EL (cell line): Measurements from ENCODE around the gene NRXN3.

Experiments used
- DNase-seq: peaks from one replicate; pipeline ENCODE4 v3.0.0-alpha.2; 2016

NRXN3 gene

DNA sequence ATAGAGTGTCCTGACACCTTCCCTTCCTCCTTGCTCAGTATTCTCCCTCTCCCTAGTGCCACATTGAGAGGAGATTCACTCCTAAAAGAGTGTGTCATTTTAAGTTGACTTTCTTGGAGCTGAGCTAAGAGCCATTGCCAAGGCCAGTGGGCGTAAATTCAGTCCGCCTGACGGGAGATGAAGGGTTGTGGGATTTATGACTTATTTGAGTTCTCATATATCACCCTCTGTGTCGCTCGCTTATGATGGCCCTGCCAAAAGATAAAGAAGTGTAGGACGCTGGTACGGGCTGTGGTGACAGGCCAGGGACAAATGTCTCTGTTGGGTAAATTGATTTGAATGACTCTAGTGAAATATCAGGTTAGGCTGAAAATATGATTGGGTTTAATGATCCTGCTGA, 867.4 kb downstream of the NRXN3 start:
- no peak for DNase-seq

- no peak for DNase-seq
These were observed 870.6 kb downstream of the NRXN3 start for GRCh38 chr14:79040790-79041189.

- no peak for DNase-seq
These were observed 873.2 kb downstream of the NRXN3 start for GRCh38 chr14:79043194-79043889.

DNA sequence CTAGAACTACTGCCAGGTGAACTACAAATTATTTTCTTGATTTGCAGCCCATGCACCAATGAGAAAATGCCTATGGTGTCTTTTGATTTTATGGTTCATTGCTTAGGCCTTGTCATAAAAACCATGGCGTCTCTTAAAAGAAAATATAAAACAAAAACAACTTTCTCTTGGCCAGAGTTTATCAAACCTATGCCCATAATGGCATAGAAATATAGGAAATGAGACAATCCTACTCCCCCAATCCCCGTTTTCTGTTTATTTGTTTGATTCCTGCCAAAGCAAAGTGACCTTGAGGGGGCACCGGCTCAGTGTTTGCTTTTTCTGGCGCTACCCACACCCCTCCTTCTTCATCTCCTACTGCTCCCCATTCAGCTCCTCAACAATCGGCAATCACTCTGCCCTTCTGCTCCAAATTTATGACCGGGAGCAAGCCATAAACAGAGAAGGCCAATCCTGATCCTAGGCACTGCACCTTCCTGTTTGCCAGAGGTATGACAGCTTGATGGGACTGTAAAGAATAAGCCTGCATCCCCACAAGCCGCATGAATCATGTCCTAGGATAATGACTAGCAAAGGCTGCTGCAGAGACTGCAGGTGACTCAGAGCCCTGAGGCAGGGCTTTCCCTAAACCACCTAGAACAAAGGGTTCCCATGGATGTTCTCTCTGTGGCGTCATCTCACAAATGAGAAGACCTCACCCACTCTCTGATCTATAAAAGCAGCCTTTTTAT, 874.9 kb downstream of the NRXN3 start:
- peak; percentile 97 for DNase-seq

DNA sequence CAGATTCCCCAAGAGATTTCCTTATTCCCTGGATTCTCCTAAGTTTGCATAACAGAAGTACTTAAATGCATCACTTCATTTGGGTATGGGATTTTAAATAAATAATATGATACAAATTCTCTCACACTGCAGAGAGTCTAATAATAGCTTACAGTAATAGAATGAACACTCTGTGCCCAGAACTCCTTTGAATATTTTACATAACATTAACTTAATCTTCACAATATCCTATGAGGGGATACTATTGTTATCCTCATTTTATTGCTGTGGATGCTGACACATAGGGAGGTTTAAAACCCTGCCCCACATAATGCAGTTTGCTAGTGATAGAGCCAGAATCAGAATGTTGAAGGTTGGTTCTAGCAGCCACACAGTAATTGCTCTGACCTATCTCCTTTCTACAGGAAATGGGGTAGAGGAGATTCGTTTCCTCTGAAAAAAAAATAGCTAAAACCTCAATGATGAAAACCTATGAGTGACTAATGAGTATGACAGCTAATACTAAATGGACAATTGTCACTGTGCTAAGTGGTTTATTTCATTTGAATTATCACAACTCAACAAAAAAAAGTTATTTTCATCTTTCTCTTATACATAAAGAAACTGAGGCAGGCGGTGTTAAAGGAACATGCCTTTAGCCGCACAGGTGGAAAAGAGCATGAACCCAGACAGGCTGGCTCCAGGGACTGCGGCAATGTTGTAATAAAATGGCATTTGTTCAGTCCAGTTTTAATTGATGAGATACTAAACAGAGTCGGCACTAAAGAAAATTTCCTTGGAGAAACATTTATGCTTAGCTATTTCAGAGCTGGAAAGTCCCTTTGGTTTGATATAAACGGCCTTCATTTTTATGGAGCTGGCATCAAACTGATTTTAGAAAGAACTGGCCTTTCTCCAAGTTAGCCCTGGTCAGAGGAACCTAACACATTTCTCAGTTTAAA, 880.9 kb downstream of the NRXN3 start:
- DNase-seq: peak; percentile 11

DNA sequence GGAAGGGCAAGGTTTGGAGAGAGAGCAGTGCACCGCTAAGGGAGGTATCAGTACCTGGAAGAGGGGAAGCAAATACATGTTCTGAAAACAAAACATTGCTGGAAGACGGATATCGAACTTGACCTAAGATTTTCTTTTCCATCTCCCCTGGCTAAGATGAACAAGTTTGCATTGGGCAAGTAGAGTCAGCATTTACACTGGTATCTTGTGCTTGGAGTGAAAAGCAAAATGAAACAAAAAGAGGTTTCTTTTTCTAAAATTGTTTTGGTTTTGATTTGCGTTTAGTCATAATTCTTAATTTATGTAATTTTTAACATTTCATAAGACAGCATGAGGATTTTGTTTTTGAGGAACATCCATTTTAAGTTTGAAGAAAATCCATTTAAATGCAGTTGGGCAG, 881.6 kb downstream of the NRXN3 start:
- DNase-seq: no peak

DNA sequence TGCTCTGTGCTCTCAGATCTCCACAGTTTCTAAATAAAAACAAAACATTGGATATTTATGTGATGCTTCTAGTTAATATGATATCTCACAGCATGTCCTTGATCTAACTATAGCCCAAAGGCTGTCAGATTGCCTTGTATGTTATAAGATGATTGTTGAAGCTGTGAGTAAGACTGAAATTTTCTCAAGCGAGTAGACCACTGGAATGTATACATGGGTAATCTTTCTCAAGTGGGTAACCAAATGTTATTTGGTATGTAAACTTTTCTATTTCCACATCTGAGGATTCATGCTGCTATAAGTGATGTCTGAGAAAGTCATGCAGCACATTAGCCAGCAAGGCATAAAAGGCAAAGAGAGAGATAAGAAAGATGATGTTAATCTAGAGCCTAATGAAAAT, 886.7 kb downstream of the NRXN3 start:
- DNase-seq: peak; percentile 74

- peak; percentile 25 for DNase-seq
These were observed 887.2 kb downstream of the NRXN3 start for GRCh38 chr14:79057333-79057732.

DNA sequence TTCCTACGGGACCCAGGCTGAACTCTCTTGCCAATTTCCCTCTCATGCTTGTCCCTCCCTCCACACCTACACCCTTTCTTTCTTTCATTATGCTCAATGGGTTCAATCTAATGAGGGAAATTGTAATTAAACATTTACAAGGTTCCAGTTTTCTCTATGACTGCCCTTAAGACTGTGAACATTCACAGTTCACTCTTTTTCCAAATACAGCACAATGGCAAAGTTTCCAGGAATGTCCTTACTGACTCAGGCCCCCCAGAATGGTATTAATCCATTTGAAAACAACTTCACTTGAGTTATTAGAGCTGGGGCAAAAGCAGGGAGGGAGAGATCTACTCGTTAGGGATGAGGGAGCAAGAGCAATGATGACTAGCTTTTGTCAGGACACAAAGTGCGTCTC, 892.1 kb downstream of the NRXN3 start:
- DNase-seq: no peak

- no peak for DNase-seq
These were observed 894.0 kb downstream of the NRXN3 start for GRCh38 chr14:79064214-79064613.

DNA sequence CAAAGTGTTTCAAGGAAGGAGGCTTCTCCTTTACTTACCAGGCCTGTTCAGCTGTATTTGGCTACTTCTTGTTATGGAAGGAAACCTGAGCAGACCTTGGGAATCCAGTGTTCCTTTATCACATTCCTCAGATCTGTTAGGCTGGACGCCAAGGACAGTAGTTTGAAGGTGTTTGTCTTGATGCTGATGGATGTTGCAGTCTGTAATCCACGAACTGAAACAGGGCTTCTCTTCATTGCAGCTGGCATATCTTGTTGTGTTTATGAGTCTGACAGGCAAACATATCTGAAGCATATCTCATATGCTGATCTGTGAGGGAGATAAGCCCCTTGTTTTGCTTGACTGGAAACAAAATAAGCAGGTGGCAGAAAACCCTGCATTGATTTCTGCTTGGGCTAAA, 904.3 kb downstream of the NRXN3 start:
- no peak for DNase-seq

DNA sequence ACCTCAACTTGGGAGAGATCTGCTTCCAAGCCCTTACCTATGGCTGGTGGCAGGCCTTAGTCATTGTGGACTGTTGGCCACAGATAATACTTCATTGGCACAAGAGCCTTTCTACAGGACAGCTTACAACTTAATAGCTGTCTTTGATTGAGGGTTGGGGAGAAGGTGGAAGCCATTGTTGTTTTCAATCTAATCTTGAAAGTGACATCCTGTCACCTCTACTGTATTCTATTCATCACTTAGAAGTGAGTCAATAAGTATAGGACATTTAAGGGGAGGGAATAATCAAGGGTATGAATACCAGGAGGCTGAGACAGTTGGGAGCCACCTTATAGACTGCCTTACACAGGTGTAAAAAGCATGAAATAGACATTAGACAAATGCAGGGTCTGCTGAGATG, 906.3 kb downstream of the NRXN3 start:
- DNase-seq: no peak

- no peak for DNase-seq
These were observed 906.9 kb downstream of the NRXN3 start for GRCh38 chr14:79077096-79077495.

GRCh38 chr14:79080040-79080439, 909.9 kb downstream of the NRXN3 start:
- no peak for DNase-seq

- DNase-seq: no peak
These were observed 912.7 kb downstream of the NRXN3 start for GRCh38 chr14:79082883-79083282.

GRCh38 chr14:79083356-79083755, 913.2 kb downstream of the NRXN3 start:
- DNase-seq: no peak

DNA sequence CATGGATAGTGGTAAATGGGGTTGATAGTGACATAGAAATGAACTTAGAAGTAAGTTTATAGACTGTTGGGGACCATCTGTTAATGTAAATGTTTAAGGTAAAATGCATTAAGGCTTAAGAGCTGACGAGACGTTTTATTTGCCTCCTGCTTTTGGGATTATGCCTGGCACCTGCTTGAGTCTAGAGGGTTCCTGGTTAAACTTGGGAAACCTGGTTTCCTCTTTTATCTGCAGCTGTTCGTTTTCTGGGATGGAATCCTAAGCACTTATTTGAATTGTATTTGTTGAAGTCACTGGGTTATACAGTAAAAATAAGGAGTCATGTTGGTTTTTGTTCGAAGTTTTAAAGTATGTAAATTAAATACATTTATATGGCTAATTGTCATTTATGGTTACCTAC, 914.7 kb downstream of the NRXN3 start:
- no peak for DNase-seq

GRCh38 chr14:79089576-79089975, 919.4 kb downstream of the NRXN3 start:
- no peak for DNase-seq

DNA sequence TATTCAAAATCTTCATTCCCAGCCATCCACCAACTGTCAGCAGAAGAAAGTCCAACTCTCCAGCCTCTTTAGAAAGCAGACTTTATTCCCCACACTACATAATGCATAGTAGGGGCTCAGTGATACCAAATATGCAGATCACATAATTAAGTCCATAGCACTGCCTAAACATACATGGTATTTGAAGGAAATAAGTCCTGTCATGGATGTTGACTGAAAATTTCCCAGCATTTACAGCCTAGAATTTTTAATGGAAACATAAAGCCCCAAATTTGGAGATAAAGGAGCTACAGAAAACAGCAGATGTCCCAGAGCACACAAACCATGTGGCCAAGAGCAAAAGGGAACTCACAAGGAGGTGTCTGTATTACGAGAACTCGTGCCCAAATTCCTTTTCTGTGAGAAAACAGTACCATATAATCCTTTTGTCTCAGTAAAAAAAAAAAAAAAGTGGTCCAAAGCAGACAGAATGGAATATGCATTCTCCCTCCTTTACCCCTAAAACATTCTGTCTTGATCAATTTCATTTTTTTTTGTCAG, 920.5 kb downstream of the NRXN3 start:
- no peak for DNase-seq

GRCh38 chr14:79091381-79091963, 921.3 kb downstream of the NRXN3 start:
- no peak for DNase-seq

DNA sequence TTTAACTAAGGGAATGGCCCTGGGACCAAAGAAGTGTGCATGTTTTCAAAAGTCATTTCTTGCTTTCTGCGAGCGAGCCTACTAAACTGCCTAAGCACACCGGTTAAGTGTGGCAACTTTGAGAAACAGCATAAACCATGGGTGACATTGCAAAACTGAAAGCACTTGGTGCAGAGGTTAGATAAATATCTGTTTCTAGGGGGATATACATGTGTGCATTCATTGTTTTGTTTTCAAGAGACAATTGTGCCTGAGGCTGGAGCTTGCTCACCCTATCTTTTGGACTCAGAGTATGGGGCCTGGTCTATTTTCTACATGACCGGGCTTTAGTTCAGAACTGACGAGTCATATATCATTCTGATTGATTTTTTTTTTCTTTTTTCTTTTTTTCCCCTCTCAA, 923.4 kb downstream of the NRXN3 start:
- DNase-seq: peak; percentile 33

DNA sequence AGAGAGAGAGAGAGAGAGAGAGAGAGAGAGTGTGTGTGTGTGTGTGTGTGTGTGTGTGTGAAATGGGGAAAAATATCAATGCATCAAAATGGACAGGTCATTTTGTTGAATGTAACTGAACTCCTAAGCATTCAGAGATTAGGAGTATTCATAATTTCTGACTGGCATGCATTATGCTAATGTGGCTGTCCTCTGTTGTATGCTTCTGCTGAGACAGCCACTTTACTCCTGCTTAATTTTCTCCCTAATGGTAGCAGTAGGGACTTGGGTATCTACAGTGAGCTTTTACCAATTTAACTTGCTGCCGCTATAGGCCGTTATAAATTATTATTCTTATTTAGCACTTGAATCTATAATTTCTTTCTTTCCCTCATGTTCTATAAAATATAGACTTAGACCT, 924.8 kb downstream of the NRXN3 start:
- no peak for DNase-seq

- DNase-seq: no peak
These were observed 926.6 kb downstream of the NRXN3 start for GRCh38 chr14:79096811-79097210.
